Endothelial cell of umbilical vein (primary cell): ENCODE results near the gene LIPJ. TPM values are rescaled to one million over a fixed set of nuclear protein-coding genes. Genes with fewer than 3 reads are reported as not detected.

ENCODE experiments used
- BruUV-seq: library from RNA; stranded (reverse); fragments of 400-500 nt; replicated peaks from 2 replicates; lab custom pipeline; 2021; lab: Mats Ljungman, UMichigan
- CTCF ChIA-PET: fragments of 300-600, 350-600 bp; sonication (Branson Sonifier 250); formaldehyde crosslinking; loops from one replicate; lab custom pipeline; 2021; ENCODE audit warnings: antibody characterized with exemption, inconsistent platforms; lab: Charles Lee
- POLR2A ChIA-PET: fragments of 300-600, 350-600 bp; sonication (Branson Sonifier 250); formaldehyde crosslinking; loops from one replicate; lab custom pipeline; 2021; ENCODE audit warnings: antibody characterized with exemption, inconsistent platforms; lab: Charles Lee
- DNase-seq: peaks from one replicate; pipeline ENCODE4 v3.0.0-alpha.2; 2011; ENCODE audit warnings: low read depth, low spot score
- FAIRE-seq: peaks from 2 replicates; lab custom pipeline; 2011; peaks lifted over from hg19 to GRCh38; lab: Jason Lieb, UNC
- H2AFZ ChIP-seq: 2 replicates; pipeline ENCODE4 v1.6.0; 2012; ENCODE audit warnings: low read depth, low read length, control low read depth, inconsistent platforms
- H3K27ac ChIP-seq: 2 replicates; pipeline ENCODE4 v1.5.1; 2011; ENCODE audit warnings: low read depth, mild to moderate bottlenecking, control low read depth, low read length, moderate library complexity; ENCODE audit not compliant: insufficient read depth
- H3K27me3 ChIP-seq, 2 experiments: 2 replicates each; pipeline versions ENCODE4 v1.6.0 to v1.6.1; 2011; ENCODE audit warnings: low read length in 2 of 2, mixed read lengths in 1 of 2; ENCODE audit not compliant: control insufficient read depth in 2 of 2, insufficient read depth in 2 of 2
- H3K36me3 ChIP-seq, 2 experiments: 2 replicates in 1 of 2; 3 replicates in 1 of 2; pipeline ENCODE4 v1.5.1; 2011; ENCODE audit warnings: low read length in 2 of 2, mild to moderate bottlenecking in 1 of 2, moderate library complexity in 1 of 2; ENCODE audit not compliant: control insufficient read depth in 2 of 2, insufficient read depth in 2 of 2; ENCODE audit errors: extremely low read depth in 1 of 2
- H3K4me1 ChIP-seq: 3 replicates; pipeline ENCODE4 v1.5.1; 2011; ENCODE audit warnings: mild to moderate bottlenecking, low read length; ENCODE audit not compliant: control insufficient read depth, insufficient read depth; ENCODE audit errors: extremely low read depth
- H3K4me2 ChIP-seq: 2 replicates; pipeline ENCODE4 v1.6.1; 2011; ENCODE audit warnings: low read length, control low read depth, mixed read lengths; ENCODE audit not compliant: insufficient read depth
- H3K4me3 ChIP-seq, 3 experiments: fragments of 200-600 bp in 1 of 3; sonication (generic), shearing (Covaris generic) in 1 of 3; replicated peaks in 1 of 3; 2 replicates each; pipeline ENCODE4 v1.5.1; 2011 to 2016; ENCODE audit warnings: control low read depth in 3 of 3, low read length in 3 of 3, mild to moderate bottlenecking in 2 of 3, inconsistent platforms in 1 of 3, low read depth in 1 of 3, moderate library complexity in 1 of 3; ENCODE audit not compliant: insufficient read depth in 1 of 3
- H3K79me2 ChIP-seq: 2 replicates; pipeline ENCODE4 v1.6.0; 2012; ENCODE audit warnings: low read length, inconsistent platforms; ENCODE audit not compliant: control insufficient read depth, insufficient read depth
- H3K9ac ChIP-seq: replicated peaks from 2 replicates; pipeline ENCODE3; 2011; ENCODE audit warnings: low read length, control low read depth; ENCODE audit not compliant: insufficient read depth; ENCODE audit errors: extremely low read depth
- H3K9me1 ChIP-seq: replicated peaks from 3 replicates; pipeline ENCODE4 v1.6.0; 2011; ENCODE audit warnings: mild to moderate bottlenecking, low read length; ENCODE audit not compliant: control insufficient read depth, insufficient read depth; ENCODE audit errors: extremely low read depth
- H3K9me3 ChIP-seq: replicated peaks from 2 replicates; pipeline ENCODE4 v1.5.1; 2012; ENCODE audit warnings: low read length, inconsistent platforms; ENCODE audit not compliant: control insufficient read depth, insufficient read depth
- H4K20me1 ChIP-seq: replicated peaks from 2 replicates; pipeline ENCODE3; 2011; ENCODE audit warnings: mild to moderate bottlenecking, low read length; ENCODE audit not compliant: control insufficient read depth, insufficient read depth; ENCODE audit errors: extremely low read depth
- EZH2 ChIP-seq: IDR thresholded peaks from 2 replicates; pipeline ENCODE4 v1.6.1; 2012; ENCODE audit warnings: borderline replicate concordance, low read depth, mild to moderate bottlenecking, moderate library complexity, low read length, inconsistent platforms; ENCODE audit not compliant: severe bottlenecking
- FOS ChIP-seq: IDR thresholded peaks from 2 replicates; pipeline ENCODE4 v1.6.1; 2011; ENCODE audit warnings: mild to moderate bottlenecking, low read length, moderate library complexity, borderline replicate concordance; ENCODE audit not compliant: insufficient read depth
- GATA2 ChIP-seq: IDR thresholded peaks from 2 replicates; pipeline ENCODE4 v1.7.0; 2011; ENCODE audit warnings: low read depth, mild to moderate bottlenecking, moderate library complexity, mixed read lengths, low read length; ENCODE audit not compliant: insufficient read length, insufficient read depth
- JUN ChIP-seq: IDR thresholded peaks from 2 replicates; pipeline ENCODE4 v1.6.1; 2011; ENCODE audit warnings: borderline replicate concordance, low read depth; ENCODE audit not compliant: insufficient read length, insufficient read depth
- dilution Hi-C: fragments of 300-500 bp; cut with MboI; formaldehyde crosslinking; loops from one replicate; pipeline ENCODE4 v1.15.0; 2019; ENCODE audit warnings: low sequenced_read_pairs; ENCODE audit not compliant: extremely low pct_ligation_motif_present
- intact Hi-C: fragments of 100-400 bp; cut with micrococcal nuclease; formaldehyde crosslinking; loops from one replicate; pipeline ENCODE4 v1.10.0; 2022
- polyA plus RNA-seq, 4 experiments: library from polyadenylated mRNA; depleted of rRNA in 3 of 4; stranded (reverse) in 3 of 4; unstranded in 1 of 4; fragments of >200 nt; gene quantifications; 2 replicates each; pipeline versions ENCODE4 v1.2.1 to v1.2.3, GENCODE V29; 2011 to 2012; ENCODE audit warnings: missing spikeins in 1 of 4
- total RNA-seq: library from RNA; stranded (reverse); gene quantifications from 2 replicates; pipeline ENCODE4 v1.2.3, GENCODE V29; 2021

LIPJ gene
- total and polyA plus RNA-seq, 2 donors (not counting 3 experiments of a cell fraction or from before 2014, with no cell fraction given) = 0.09 TPM; not detected in 1

DNA sequence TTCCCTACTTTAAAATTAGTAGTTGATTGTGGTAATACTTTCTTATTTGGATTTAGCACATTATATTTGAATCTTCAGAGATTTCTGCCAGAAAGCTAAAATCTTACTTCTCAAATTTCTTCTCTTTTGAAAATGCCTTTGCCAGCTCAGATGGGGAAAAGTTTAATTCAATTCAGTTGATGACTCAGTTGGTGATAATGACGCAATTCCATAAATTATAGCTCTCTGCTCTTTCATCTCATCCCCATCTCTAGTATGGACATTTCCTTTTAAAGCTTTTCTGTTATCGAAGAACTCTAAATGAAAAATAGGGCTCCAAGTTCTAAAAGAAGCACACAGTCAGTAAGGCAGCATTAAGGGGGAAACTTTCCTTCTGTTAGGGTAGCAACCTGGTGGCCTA lies 28.9 kb upstream of the LIPJ start:
- Histone ChIP-seq H3K9me1 (no peaks in the 10 kb centered on the region), H2AFZ (no peak overlapping the region), H4K20me1 (no peaks in the 10 kb centered on the region), H3K79me2 (no peaks in the 10 kb centered on the region), H3K4me3 (no peak overlapping the region), H3K27ac (no peak overlapping the region), H3K4me2 (no peak overlapping the region), H3K27me3 (no peaks in the 10 kb centered on the region), H3K36me3 (no peaks in the 10 kb centered on the region), H3K9ac (no peak overlapping the region), H3K9me3 (no peaks in the 10 kb centered on the region), H3K4me1 (no peaks in the 10 kb centered on the region)
- FAIRE-seq = no peak
- CTCF ChIA-PET = interaction anchor here (1.2 to 1.3 kb wide), 2 partner anchors 11 to 253 kb away, joined by 4 read pairs; no protein-coding TSS in a partner anchor
- no peak for TF ChIP-seq GATA2
- peak; percentile 9 for TF ChIP-seq FOS
- intact Hi-C loops = no loop called here
- no peak for DNase-seq
- POLR2A ChIA-PET = interaction anchor here (0.6 kb wide), 1 partner anchor 882 kb away, joined by 6 read pairs; no protein-coding TSS in a partner anchor
- BruUV-seq = no TSS peak
- dilution Hi-C loops = loop anchor here (25.0 kb wide), 1 partner anchor 695 kb away; the partner anchor contains the start of genes KLLN and PTEN

DNA sequence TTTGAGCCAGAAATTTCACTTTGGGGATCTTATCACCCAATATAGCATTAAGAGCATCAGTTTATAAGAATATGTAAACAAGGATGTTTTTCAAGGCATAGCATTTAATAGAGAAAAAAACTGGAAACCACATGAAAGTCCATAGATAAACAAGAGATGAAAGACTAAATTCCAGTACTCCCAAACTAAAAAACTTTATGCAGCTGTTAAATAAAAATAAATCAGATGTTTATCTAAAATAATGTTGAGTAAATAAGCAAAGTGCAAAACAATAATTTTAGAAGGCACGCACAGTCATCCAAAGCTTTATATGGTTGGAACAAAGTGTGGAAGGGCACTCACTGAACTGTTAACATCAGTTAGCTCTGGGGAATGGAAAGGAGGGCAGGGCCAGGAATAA lies 24.4 kb upstream of the LIPJ start:
- H3K27me3 ChIP-seq = no peaks in the 10 kb centered on the region
- CTCF ChIA-PET = interaction anchor here (1.1 to 6.5 kb wide), 5 partner anchors 10 to 370 kb away, joined by 3 to 164 read pairs (median 4); partner anchors contain the start of gene RNLS
- DNase-seq (no peak), FAIRE-seq (no peak)
- intact Hi-C loops = no loop called here
- H3K79me2 ChIP-seq = no peaks in the 10 kb centered on the region
- H3K27ac ChIP-seq = no peak overlapping the region
- H3K36me3 ChIP-seq = no peaks in the 10 kb centered on the region
- TF ChIP-seq EZH2 (no peak), JUN (no peak)
- no peaks in the 10 kb centered on the region for H3K9me1 ChIP-seq
- dilution Hi-C loops = loop anchor here (25.0 kb wide), 1 partner anchor 700 kb away; the partner anchor contains the start of genes KLLN and PTEN
- H3K4me2 ChIP-seq = no peak overlapping the region
- no peaks in the 10 kb centered on the region for H3K4me1 ChIP-seq
- no peak overlapping the region for H3K9ac ChIP-seq
- no peaks in the 10 kb centered on the region for H3K9me3 ChIP-seq
- no TSS peak for BruUV-seq
- POLR2A ChIA-PET = no interaction called here
- H4K20me1 ChIP-seq = no peaks in the 10 kb centered on the region
- no peak overlapping the region for H3K4me3 ChIP-seq
- no peak overlapping the region for H2AFZ ChIP-seq
